Epithelial cell of esophagus (primary cell): ENCODE results near the gene UGT1A10.
"Not testable (repeated sequence)": the region's sequence is repeated elsewhere in the genome, so short reads cannot be mapped to it uniquely, and the experiment has no call there.

Experiments used
- DNase-seq: peaks from one replicate; pipeline ENCODE4 v3.0.0; 2010; ENCODE audit warnings: low read depth
- H3K4me3 ChIP-seq: 2 replicates; pipeline ENCODE4 v1.5.1; 2011; ENCODE audit warnings: mild to moderate bottlenecking, low read length, control low read depth
- TF ChIP-seq, protein P1 (sequence below): IDR thresholded peaks from 2 replicates; pipeline ENCODE4 v1.5.1; 2011; ENCODE audit warnings: low read depth, mild to moderate bottlenecking, low read length, control low read depth, inconsistent platforms; ENCODE audit not compliant: insufficient read depth; ENCODE audit errors: missing control alignments

Gene UGT1A10

GRCh38 chr2:233745073-233745755, 109.0 kb downstream of the UGT1A10 start:
- DNase-seq, result no peak
- H3K4me3 ChIP-seq, result no peak overlapping the region
- TF ChIP-seq, protein P1, sequence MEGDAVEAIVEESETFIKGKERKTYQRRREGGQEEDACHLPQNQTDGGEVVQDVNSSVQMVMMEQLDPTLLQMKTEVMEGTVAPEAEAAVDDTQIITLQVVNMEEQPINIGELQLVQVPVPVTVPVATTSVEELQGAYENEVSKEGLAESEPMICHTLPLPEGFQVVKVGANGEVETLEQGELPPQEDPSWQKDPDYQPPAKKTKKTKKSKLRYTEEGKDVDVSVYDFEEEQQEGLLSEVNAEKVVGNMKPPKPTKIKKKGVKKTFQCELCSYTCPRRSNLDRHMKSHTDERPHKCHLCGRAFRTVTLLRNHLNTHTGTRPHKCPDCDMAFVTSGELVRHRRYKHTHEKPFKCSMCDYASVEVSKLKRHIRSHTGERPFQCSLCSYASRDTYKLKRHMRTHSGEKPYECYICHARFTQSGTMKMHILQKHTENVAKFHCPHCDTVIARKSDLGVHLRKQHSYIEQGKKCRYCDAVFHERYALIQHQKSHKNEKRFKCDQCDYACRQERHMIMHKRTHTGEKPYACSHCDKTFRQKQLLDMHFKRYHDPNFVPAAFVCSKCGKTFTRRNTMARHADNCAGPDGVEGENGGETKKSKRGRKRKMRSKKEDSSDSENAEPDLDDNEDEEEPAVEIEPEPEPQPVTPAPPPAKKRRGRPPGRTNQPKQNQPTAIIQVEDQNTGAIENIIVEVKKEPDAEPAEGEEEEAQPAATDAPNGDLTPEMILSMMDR, result no peak

GRCh38 chr2:233745838-233746237, 109.6 kb downstream of the UGT1A10 start:
- not testable (repeated sequence) for H3K4me3 ChIP-seq, DNase-seq

- no peak for DNase-seq
- no peak overlapping the region for H3K4me3 ChIP-seq
- TF ChIP-seq, protein P1, result no peak
These were observed 110.4 kb downstream of the UGT1A10 start for GRCh38 chr2:233746475-233747282.

DNA sequence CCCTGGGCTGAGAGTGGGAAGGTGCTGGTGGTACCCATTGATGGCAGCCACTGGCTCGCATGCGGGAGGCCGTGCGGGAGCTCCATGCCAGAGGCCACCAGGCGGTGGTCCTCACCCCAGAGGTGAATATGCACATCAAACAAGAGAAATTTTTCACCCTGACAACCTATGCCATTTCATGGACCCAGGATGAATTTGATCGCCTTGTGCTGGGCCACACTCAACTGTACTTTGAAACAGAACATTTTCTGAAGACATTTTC, 111.0 kb downstream of the UGT1A10 start:
- H3K4me3 ChIP-seq, result no peak overlapping the region
- no peak for DNase-seq
- TF ChIP-seq, protein P1, result no peak

DNA sequence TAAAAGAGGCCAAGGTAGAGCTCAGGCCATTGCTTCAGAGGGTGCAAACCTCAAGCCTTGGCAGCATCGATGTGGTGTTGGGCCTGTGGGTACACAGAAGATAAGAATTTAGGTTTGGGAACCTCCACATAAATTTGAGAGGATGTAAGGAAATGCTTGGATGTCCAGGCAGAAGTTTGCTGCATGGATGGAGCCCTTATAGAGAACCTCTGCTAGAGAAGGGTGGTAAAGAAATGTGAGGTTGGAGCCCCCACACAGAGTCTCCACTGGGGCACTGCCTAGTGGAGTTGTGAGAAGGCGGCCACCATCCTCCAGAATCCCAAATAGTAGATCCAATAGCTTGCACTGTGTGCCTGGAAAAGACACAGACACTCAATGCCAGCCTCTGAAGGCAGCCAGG, 114.4 kb downstream of the UGT1A10 start:
- DNase-seq, H3K4me3 ChIP-seq: not testable (repeated sequence)

GRCh38 chr2:233751212-233752009, 115.2 kb downstream of the UGT1A10 start:
- not testable (repeated sequence) for DNase-seq

GRCh38 chr2:233754872-233755611, 118.8 kb downstream of the UGT1A10 start:
- DNase-seq, result no peak
- H3K4me3 ChIP-seq, result no peak overlapping the region
- TF ChIP-seq, protein P1, result no peak

More at GRCh38 chr2:233751212-233752009, 115.2 kb downstream of the UGT1A10 start:
- H3K4me3 ChIP-seq, result not testable (repeated sequence)

DNA sequence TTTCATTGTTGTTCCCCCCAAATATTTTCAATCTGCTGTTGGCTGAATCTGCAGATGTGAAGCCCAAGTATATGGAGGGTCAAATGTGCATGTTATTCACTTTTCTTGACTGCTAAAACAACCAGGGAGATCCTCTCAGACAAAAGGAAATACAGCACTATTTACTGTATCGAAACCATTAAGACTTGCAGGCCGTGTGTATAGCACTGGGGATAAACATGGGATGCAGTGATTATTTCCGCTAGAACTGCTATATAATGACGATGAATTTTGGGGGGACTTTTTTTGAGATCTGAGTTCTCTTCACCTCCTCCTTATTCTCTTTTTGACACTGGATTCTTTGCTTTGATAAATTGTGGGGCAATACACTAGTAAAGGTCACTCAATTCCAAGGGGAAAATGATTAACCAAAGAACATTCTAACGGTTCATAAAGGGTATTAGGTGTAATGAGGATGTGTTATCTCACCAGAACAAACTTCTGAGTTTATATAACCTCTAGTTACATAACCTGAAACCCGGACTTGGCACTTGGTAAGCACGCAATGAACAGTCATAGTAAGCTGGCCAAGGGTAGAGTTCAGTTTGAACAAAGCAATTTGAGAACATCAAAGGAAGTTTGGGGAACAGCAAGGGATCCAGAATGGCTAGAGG, 120.3 kb downstream of the UGT1A10 start:
- no peak for DNase-seq
- H3K4me3 ChIP-seq, result no peak overlapping the region
- TF ChIP-seq, protein P1, result no peak
